ENCODE results near the gene CPNE6. TPM values are rescaled to one million over a fixed set of nuclear protein-coding genes. Genes with fewer than 3 reads are reported as not detected.
A peak's percentile ranks its signal among the peaks of the same experiment; 100 is the strongest.

CPNE6 gene
- total and polyA plus RNA-seq, 2 of the 13 experiments (the other 11 are each of a cell fraction or from before 2014, with no cell fraction given): not detected

GRCh38 chr14:24115422-24116127 lies 44.2 kb downstream of the CPNE6 start (continued):
- peak; percentile 86; the same call in 1 of the 2 replicates for TF ChIP-seq ZBTB42 (CRISPR knock-in tag; IDR thresholded peaks at IDR 0.05)
- no peak for TF ChIP-seq ZNF710 (CRISPR knock-in tag; IDR thresholded peaks at IDR 0.05; ENCODE audit: borderline replicate concordance)
- TF ChIP-seq ZNF83 (CRISPR knock-in tag; IDR thresholded peaks at IDR 0.05; ENCODE audit: borderline replicate concordance): 0 out of 2 replicates have a peak, but pooled peaks have one; percentile 91
- TF ChIP-seq ZBTB37 (CRISPR knock-in tag; IDR thresholded peaks at IDR 0.05): peak; percentile 87; the same call in 1 of the 2 replicates
- TF ChIP-seq KLF15 (CRISPR knock-in tag; IDR thresholded peaks at IDR 0.05; ENCODE audit: borderline replicate concordance): no peak
- no peak for TF ChIP-seq SALL2 (CRISPR knock-in tag; IDR thresholded peaks at IDR 0.05)
- no peak for TF ChIP-seq TCF7 (IDR thresholded peaks at IDR 0.05; ENCODE audit: low read depth)
- TF ChIP-seq ZNF800 (CRISPR knock-in tag; IDR thresholded peaks at IDR 0.05): no peak; the same call in 1 of the 2 replicates
- TF ChIP-seq ZNF567 (CRISPR knock-in tag; IDR thresholded peaks at IDR 0.05; ENCODE audit: borderline replicate concordance): peak; percentile 81
- peak; percentile 35 for TF ChIP-seq MED8 (CRISPR knock-in tag; IDR thresholded peaks at IDR 0.05; ENCODE audit: insufficient replicate concordance)
- TF ChIP-seq SIN3B (IDR thresholded peaks at IDR 0.05; ENCODE audit: low read length): no peak; the same call in 1 of the 2 replicates
- peak; percentile 30; the same call in 1 of the 2 replicates for TF ChIP-seq SNAPC2 (CRISPR knock-in tag; IDR thresholded peaks at IDR 0.05)
- no peak for TF ChIP-seq U2AF1 (optimal IDR thresholded peaks at IDR 0.05; ENCODE audit: low read depth, low read length)
- TF ChIP-seq KLF12 (CRISPR knock-in tag; IDR thresholded peaks at IDR 0.05; ENCODE audit: borderline replicate concordance): peak; percentile 72
- TF ChIP-seq POLR2AphosphoS5 (IDR thresholded peaks at IDR 0.05; ENCODE audit: low read depth, low read length): no peak
- no peak for TF ChIP-seq ZNF547 (CRISPR knock-in tag; IDR thresholded peaks at IDR 0.05)
- TF ChIP-seq ZNF337 (CRISPR knock-in tag; IDR thresholded peaks at IDR 0.05; ENCODE audit: borderline replicate concordance, low read depth): 0 out of 2 replicates have a peak, but pooled peaks have one; percentile 36
- TF ChIP-seq CERS6 (CRISPR knock-in tag; IDR thresholded peaks at IDR 0.05): 0 out of 2 replicates have a peak, but pooled peaks have one; percentile 57
- no peak for TF ChIP-seq RAD21 (CRISPR knock-in tag; IDR thresholded peaks at IDR 0.05)
- no peak for TF ChIP-seq ZNF670 (CRISPR knock-in tag; IDR thresholded peaks at IDR 0.05; ENCODE audit: borderline replicate concordance)
- TF ChIP-seq ZNF230 (CRISPR knock-in tag; IDR thresholded peaks at IDR 0.05): 0 out of 2 replicates have a peak, but pooled peaks have one; percentile 48
- TF ChIP-seq NRL (CRISPR knock-in tag; IDR thresholded peaks at IDR 0.05; ENCODE audit: borderline replicate concordance): peak; percentile 90
- no peak for TF ChIP-seq RELA (CRISPR knock-in tag; IDR thresholded peaks at IDR 0.05)
- peak; percentile 12; the same call in 1 of the 2 replicates for TF ChIP-seq GLI4 (CRISPR knock-in tag; IDR thresholded peaks at IDR 0.05; ENCODE audit: borderline replicate concordance)

Data from HepG2 (cell line).